GM20431 (cell line): ENCODE data around the gene PCED1B.

Experiments
- in situ Hi-C: fragments of 300-500 bp; cut with MseI, MboI; formaldehyde crosslinking; loops from one replicate; pipeline ENCODE4 v1.15.0; 2020; ENCODE audit warnings: low sequenced_read_pairs; ENCODE audit not compliant: unreplicated experiment

PCED1B gene

DNA sequence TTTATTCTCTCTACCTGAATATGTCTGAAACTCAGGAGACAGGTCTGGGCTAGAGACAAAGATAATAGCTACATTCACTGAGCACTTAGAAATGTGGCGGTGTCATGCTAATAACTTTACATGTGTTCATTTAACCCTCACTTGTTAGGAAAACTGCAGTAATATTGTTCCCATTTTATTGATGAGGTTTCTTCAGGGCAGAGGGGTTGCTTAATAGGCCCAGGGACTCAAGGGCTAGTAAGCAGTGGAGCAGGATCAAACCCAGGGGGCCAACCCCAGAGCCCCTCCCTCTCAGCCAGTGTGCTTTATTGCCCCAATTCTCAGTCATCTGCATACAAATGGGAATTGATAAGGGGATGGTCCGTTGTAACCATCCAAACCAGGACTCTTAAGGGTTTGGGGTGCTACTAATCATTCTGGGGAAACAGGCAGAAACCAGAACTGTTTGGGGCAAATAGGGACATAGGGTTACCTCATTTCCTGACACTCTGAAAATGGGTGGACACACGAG is 143.2 kb downstream of the PCED1B start:
- in situ Hi-C loops: no loop called here

DNA sequence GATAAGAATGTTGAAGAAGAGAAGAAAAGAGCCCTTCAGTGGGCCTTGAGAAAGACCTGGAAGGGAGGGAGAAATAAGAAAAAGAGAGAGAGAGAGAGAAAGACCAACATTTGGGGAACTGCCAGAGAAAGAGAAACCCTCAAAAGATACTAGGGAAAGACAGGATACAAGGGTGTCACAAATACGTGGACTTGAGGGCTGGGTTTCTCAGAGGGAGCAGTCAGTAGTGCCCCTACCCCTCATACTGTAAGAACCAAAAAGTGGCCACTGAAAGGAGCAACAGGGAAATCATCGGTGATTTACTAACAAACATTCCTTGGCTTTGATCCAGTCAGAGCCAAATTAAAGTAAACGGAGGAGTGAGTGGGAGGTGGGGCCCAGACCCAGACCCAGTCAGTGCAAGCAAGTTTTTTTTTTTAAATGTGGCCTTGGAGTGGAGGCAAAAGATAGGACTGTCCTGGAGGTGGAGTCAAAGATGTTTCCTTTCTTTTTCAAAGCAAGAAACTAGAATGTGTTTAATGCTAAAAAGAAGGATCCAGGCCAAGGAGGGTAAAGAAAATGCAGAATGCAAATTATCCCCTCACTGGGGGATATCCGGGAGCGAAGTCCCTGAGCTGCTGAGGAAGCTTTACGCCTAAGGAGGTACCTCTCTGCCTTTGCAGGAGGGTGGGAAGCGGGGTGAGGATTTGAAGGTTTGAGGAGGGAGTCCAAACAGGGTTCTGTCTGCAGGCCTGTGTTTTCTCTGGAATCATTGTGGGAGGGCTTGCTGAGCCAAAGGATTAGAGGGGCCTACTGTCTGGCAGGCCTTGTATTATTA is 143.8 kb downstream of the PCED1B start:
- in situ Hi-C loops: no loop called here

DNA sequence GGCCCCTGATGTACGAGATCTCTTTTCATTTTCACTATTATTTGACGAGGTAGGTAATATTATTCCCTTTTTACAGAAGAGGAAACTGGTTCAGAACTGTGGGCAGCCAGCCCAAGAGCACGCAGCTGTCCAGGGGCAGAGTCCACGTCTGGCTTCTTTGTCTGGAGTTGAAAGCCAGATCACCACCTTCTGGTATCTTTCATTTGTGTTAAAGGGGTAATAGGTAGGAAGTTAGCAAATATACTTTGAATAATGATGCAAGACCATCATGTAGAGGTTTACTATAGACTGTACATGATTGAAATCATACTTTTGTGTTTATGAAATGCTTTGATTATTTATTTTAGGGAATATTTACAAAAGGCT is 144.4 kb downstream of the PCED1B start:
- in situ Hi-C loops: no loop called here

DNA sequence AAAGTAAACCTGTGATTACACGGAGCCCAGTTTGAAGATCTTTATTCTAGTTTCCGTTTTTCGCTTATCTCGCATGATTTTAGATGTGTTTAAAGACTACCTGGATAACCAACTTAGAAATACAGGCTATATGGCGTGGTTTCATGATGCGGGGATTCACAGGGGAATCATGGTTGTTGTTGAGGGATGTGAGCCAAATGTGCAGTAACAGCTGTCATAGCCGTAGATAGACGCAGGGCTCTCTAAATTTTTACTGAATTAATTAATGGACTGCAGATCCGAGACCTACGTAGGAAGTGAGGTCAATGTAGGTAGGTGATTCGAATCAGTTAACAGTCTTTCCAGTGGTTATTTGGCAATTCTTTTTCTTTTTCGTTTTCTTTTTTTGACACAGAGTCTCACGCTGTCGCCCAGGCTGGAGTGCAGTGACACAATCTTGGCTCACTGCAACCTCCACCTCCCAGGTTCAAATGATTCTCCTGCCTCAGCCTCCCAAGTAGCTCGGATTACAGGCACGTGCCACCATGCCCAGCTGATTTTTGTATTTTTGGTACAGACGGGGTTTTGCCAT is 145.2 kb downstream of the PCED1B start:
- in situ Hi-C loops: no loop called here

DNA sequence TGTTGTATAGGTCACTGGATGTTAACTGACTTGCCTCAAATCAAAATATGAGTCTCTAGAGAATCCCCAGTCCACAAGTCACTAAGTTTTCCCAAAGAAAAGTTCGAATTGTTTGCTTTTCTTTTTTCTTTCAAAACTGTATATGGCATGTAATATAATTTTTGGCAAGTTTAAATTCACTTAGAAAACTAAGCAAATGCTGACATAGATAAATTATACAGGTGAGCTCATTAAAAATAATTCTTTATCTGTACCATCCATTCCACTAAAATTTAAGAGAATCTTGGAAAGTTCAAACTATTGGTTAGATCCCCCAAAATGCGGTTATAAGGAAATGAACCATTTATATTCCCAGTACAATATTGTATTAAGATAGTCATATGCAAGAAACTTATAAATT is 145.9 kb downstream of the PCED1B start:
- in situ Hi-C loops: no loop called here

DNA sequence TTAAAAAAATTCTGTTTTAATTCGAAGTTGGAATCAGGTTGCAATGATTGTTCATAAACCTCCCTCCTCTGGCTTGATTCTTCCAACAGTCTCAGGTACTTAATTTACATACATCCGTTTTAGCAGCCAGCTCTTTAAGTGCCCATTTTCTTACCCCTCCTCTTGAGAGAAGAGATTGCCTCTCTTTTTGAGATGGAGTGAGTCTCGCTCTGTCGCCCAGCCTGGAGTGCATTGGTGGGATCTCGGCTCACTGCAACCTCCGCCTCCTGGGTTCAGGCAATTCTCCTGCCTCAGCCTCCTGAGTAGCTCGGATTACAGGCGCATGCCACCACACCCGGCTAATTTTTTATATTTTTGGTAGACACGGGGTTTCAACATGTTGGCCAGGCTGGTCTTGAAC is 146.8 kb downstream of the PCED1B start:
- in situ Hi-C loops: no loop called here

- in situ Hi-C loops: no loop called here
Observed at GRCh38 chr12:47228802-47229201, 149.4 kb downstream of the PCED1B start.

DNA sequence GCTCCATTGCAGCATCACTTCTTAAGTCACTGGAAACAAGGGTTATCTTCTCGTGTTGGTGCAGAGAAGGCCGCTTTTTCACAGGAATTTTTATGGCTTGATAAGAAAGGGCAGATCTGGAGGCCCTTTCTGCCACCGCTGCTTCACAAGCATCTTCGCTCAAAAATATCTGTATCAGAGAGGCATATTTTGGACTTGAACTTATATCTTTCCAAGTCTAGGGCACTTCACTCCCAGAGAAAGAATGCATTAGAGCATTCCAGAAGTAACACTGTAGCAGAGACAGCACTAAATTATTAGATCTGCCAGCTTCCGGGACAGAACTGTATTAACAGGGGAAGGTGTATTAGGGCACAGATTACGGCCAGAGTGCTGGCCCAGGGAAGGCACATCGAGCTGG is 152.0 kb downstream of the PCED1B start:
- in situ Hi-C loops: no loop called here

- in situ Hi-C loops: no loop called here
Observed at GRCh38 chr12:47234576-47235141, 155.2 kb downstream of the PCED1B start.

GRCh38 chr12:47235258-47236040 is 156.0 kb downstream of the PCED1B start:
- in situ Hi-C loops: no loop called here

- in situ Hi-C loops: no loop called here
Observed at GRCh38 chr12:47236109-47236714, 156.8 kb downstream of the PCED1B start.

DNA sequence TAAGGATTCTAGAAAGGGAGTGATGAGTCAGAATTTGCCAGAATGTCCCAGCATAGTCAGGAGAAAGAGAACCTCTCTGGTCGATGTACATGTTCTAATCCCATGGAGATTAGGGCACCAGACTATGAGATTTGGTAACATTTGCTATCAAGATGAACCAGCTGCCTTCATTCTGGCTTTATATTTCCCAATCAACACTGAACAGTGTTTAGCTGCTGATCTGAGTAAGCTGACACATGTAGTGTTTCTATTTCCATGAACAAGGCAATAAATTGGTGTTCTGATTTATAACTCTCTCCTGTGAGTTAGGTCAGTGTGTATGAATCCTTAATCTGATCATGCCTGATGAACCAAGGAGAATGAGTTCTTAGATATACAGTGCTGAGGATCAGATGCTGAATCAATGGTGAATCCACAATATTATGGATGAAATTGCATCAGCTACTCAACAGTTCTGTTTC is 158.4 kb downstream of the PCED1B start:
- in situ Hi-C loops: no loop called here

- in situ Hi-C loops: no loop called here
Observed at GRCh38 chr12:47238669-47239114, 159.3 kb downstream of the PCED1B start.

DNA sequence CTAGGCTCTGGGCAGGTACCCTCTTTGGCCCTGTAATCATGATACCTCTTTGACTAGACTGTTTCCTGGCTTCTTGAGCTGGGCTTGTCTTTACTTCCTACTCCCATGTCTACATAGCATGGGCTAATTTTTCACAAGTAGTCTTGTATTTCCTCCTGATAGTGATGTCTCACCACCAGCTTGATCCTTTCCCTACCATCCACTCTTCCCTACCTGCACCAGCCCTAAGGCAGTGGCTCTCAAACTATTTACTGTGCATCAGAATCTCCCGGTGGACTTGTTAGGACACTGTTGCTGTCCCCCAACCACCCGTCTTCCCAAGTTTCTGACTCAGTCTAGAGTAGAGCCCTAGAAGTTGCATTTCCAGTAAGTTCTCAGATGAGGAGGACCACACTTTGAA is 163.0 kb downstream of the PCED1B start:
- in situ Hi-C loops: no loop called here

- in situ Hi-C loops: no loop called here
Observed at GRCh38 chr12:47244835-47245234, 165.4 kb downstream of the PCED1B start.

DNA sequence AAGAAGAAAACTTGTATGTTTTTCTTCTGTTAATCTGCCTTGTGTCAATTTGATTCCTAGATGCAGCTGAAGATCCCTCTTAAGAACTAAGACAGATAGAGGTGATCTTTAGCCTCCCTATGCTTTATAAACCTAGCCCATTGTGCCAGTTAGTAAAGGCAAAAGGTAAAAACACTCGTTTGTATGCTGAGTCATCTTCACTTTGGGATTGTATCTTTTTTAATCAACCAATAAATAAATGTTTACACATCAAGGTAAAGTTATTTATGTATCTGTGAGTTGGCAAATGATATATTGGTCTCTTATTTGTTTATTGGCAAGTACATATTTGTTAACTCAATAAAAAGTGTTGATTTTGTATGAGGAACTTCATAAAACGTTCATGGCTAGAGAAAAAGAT is 166.2 kb downstream of the PCED1B start:
- in situ Hi-C loops: no loop called here

DNA sequence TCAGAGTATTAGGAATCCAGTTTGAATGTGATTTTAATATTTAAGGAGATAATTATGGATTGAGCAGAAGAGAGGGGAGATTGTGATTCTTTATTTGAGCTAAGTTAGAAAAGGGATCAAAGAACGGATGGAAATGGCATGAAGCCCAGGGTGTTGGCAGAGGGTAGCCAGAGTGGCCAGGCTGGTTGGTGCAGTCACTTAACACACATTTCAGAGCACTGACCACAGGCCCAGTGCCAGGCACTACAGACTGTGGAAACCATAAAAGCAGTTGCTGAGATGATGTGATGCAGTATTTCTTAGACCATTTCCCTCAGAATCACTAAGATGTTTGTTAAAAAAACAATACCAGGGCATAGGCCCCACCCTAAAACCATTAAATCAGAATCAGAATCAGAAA is 168.0 kb downstream of the PCED1B start:
- in situ Hi-C loops: no loop called here

GRCh38 chr12:47249082-47249481 is 169.7 kb downstream of the PCED1B start:
- in situ Hi-C loops: no loop called here

GRCh38 chr12:47249719-47250357 is 170.4 kb downstream of the PCED1B start:
- in situ Hi-C loops: no loop called here

DNA sequence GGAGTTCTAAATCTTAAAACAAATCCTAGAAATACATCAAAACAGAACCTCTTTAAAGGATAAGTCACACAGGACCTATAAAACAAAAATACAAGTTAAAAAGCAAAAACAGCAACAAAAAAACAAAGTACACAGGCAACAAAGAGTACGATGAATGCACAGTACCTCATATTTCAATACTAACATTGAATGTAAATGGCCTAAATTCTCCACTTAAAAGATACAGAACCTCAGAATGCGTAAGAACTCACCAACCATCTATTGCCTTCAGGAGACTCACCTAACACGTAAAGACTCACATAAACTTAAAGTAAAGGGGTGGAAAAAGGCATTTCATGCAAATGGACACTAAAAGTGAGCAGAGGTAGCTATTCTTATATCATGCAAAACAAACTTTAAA is 172.5 kb downstream of the PCED1B start:
- in situ Hi-C loops: no loop called here
